ENCODE measurements around the gene SLC25A25.

The SLC25A25 gene

DNA sequence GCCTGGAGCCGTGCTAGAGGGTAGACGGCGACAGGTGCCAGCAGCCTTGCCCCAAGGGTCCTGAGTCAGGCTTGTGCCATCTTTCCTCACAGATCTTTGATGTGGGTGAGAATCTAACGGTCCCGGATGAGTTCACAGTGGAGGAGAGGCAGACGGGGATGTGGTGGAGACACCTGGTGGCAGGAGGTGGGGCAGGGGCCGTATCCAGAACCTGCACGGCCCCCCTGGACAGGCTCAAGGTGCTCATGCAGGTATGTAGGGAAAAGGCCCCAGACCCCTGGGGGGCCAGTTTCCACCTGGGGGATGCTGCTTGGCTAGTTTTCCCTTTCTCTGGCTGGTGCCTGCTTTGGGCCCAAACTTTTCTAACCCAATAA is 35.5 kb downstream of the SLC25A25 start:
- no peak for DNase-seq (ENCODE audit: extremely low read depth, low read depth)
- TF ChIP-seq, protein P1, sequence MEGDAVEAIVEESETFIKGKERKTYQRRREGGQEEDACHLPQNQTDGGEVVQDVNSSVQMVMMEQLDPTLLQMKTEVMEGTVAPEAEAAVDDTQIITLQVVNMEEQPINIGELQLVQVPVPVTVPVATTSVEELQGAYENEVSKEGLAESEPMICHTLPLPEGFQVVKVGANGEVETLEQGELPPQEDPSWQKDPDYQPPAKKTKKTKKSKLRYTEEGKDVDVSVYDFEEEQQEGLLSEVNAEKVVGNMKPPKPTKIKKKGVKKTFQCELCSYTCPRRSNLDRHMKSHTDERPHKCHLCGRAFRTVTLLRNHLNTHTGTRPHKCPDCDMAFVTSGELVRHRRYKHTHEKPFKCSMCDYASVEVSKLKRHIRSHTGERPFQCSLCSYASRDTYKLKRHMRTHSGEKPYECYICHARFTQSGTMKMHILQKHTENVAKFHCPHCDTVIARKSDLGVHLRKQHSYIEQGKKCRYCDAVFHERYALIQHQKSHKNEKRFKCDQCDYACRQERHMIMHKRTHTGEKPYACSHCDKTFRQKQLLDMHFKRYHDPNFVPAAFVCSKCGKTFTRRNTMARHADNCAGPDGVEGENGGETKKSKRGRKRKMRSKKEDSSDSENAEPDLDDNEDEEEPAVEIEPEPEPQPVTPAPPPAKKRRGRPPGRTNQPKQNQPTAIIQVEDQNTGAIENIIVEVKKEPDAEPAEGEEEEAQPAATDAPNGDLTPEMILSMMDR (IDR thresholded peaks at IDR 0.05; ENCODE audit: low read depth, low read length) = peak; percentile 10; the same call in 1 of the 2 replicates

DNA sequence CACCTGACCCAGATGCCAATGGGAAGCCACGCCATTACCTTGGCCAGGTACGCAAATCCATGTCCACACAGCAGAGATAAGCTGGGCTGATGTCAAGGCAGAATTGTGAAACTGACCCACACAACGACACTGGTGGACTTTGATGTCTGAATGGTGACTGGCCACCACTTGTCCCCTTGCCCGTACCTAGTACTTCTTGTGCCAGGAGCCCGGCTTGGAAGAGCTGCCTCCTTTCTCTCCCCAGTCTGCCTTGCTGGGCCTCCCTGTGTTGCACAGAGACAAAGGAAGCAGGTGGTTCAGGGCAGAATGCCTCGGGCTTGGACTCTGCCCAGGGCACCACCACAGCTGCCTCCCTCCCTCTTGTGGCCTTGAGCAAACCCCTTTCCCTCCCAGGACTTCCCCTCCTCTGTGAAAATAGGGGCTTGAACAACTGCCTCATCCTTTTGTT is 36.2 kb downstream of the SLC25A25 start:
- TF ChIP-seq, protein P1 (IDR thresholded peaks at IDR 0.05; ENCODE audit: low read depth, low read length) = no peak; the same call in 1 of the 2 replicates
- no peak for DNase-seq (ENCODE audit: extremely low read depth, low read depth)

DNA sequence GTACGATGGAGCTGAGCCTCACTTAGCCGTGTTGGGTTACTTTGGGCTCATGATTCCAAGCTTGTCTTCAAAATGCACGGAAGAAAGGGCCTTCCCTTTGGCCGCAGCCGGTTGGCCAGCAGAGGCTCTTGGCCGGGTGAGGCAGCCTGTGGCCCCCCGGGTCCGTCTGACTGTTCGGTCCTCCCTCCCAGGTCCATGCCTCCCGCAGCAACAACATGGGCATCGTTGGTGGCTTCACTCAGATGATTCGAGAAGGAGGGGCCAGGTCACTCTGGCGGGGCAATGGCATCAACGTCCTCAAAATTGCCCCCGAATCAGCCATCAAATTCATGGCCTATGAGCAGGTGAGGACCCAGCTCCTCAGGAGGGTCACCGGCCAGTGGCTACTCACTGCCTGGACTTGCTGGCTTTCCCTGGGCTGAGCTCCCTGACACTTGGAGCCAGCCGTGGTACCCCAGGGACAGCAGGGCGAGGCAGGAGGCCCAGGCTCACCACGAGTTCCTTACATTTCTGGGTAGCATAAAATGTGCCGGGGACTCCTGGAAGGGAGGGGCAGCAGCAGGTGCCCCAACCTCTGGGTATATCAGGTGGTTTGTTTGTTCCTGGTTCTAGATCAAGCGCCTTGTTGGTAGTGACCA is 37.6 kb downstream of the SLC25A25 start:
- TF ChIP-seq, protein P1 (IDR thresholded peaks at IDR 0.05; ENCODE audit: low read depth, low read length) = no peak
- no peak for DNase-seq (ENCODE audit: extremely low read depth, low read depth)

DNA sequence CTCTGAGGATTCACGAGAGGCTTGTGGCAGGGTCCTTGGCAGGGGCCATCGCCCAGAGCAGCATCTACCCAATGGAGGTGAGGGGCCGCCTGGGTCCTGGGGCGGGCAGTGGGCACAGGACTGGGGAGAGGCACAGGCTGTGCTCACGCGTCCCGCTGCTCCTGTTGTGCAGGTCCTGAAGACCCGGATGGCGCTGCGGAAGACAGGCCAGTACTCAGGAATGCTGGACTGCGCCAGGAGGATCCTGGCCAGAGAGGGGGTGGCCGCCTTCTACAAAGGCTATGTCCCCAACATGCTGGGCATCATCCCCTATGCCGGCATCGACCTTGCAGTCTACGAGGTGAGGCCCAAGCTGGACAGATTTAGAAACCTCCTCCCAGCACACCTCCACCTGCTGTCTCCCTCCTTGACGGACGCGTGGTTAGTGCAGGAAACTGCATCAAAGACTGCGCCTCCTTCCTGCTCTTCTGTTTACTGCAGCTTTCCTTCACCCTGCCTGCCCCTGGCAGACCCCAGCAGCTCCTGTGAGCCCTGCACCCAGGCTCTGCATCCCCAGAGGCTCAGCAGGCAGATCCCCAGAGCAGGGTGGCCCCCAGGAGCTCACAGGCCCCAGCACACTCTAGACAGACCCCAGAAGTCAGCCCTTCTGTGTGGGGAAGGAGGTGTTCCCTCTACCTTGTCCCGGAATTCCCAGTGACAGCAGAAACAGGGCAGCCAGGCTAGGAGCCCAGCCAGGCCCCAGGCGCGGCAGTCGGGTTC is 38.3 kb downstream of the SLC25A25 start:
- DNase-seq (ENCODE audit: extremely low read depth, low read depth) = no peak
- TF ChIP-seq, protein P1 (IDR thresholded peaks at IDR 0.05; ENCODE audit: low read depth, low read length) = no peak

DNA sequence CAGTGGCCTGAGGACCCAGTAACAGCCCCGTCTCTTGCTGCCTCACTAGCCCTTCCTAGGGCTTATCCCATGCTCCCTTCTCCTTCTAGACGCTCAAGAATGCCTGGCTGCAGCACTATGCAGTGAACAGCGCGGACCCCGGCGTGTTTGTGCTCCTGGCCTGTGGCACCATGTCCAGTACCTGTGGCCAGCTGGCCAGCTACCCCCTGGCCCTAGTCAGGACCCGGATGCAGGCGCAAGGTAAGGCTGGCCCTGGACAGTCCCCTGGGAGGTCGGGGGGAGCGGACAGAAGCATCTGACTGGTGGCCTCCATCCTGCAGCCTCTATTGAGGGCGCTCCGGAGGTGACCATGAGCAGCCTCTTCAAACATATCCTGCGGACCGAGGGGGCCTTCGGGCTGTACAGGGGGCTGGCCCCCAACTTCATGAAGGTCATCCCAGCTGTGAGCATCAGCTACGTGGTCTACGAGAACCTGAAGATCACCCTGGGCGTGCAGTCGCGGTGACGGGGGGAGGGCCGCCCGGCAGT is 39.0 kb downstream of the SLC25A25 start:
- TF ChIP-seq, protein P1 (IDR thresholded peaks at IDR 0.05; ENCODE audit: low read depth, low read length) = no peak

DNA sequence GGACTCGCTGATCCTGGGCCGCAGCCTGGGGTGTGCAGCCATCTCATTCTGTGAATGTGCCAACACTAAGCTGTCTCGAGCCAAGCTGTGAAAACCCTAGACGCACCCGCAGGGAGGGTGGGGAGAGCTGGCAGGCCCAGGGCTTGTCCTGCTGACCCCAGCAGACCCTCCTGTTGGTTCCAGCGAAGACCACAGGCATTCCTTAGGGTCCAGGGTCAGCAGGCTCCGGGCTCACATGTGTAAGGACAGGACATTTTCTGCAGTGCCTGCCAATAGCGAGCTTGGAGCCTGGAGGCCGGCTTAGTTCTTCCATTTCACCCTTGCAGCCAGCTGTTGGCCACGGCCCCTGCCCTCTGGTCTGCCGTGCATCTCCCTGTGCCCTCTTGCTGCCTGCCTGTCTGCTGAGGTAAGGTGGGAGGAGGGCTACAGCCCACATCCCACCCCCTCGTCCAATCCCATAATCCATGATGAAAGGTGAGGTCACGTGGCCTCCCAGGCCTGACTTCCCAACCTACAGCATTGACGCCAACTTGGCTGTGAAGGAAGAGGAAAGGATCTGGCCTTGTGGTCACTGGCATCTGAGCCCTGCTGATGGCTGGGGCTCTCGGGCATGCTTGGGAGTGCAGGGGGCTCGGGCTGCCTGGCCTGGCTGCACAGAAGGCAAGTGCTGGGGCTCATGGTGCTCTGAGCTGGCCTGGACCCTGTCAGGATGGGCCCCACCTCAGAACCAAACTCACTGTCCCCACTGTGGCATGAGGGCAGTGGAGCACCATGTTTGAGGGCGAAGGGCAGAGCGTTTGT is 39.6 kb downstream of the SLC25A25 start:
- TF ChIP-seq, protein P1 (IDR thresholded peaks at IDR 0.05; ENCODE audit: low read depth, low read length) = no peak
- DNase-seq (ENCODE audit: extremely low read depth, low read depth) = no peak

More for the DNA sequence above, 39.0 kb downstream of the SLC25A25 start:
- DNase-seq (ENCODE audit: extremely low read depth, low read depth) = no peak
